Activated CD4-positive, alpha-beta T cell treated with anti-CD3 and anti-CD28 coated beads for 36 hours (primary cell): Measurements from ENCODE around the gene ATP4B. TPM values are rescaled to one million over a fixed set of nuclear protein-coding genes. Genes with fewer than 3 reads are reported as not detected.

Experiments used
- ATAC-seq: fragments of 200-7000 bp; cut with Tn5 transposase; one replicate; pipeline ENCODE4 v1.10.0; 2021; ENCODE audit warnings: mild to moderate bottlenecking, moderate library complexity
- CTCF ChIA-PET: fragments of 350-600 bp; sonication (Branson Sonifier 250); formaldehyde crosslinking; loops from one replicate; lab custom pipeline; 2021; ENCODE audit warnings: antibody characterized with exemption; lab: Charles Lee
- POLR2A ChIA-PET: fragments of 350-600 bp; sonication (Branson Sonifier 250); formaldehyde crosslinking; loops from one replicate; lab custom pipeline; 2021; ENCODE audit warnings: antibody characterized with exemption, inconsistent platforms; lab: Charles Lee
- DNase-seq: peaks from one replicate; pipeline ENCODE4 v3.0.0-alpha.2; 2020
- H3K27ac Mint-ChIP-seq: one replicate; pipeline ENCODE4 v1.8.0; 2021; ENCODE audit warnings: mixed read lengths
- H3K27me3 Mint-ChIP-seq: one replicate; pipeline ENCODE4 v1.8.0; 2021; ENCODE audit warnings: mixed read lengths
- H3K36me3 Mint-ChIP-seq: one replicate; pipeline ENCODE4 v1.8.0; 2021; ENCODE audit warnings: low read depth, mixed read lengths
- H3K4me1 Mint-ChIP-seq: one replicate; pipeline ENCODE4 v1.8.0; 2021; ENCODE audit warnings: mixed read lengths
- H3K4me3 Mint-ChIP-seq: one replicate; pipeline ENCODE4 v1.8.0; 2021; ENCODE audit warnings: mild to moderate bottlenecking, moderate library complexity, mixed read lengths
- H3K9me3 Mint-ChIP-seq: one replicate; pipeline ENCODE4 v1.8.0; 2021; ENCODE audit warnings: low read depth, mixed read lengths
- intact Hi-C, 2 experiments: fragments of 100-400 bp; cut with DNase I in 1 of 2; cut with micrococcal nuclease in 1 of 2; formaldehyde crosslinking; loops; one replicate each; pipeline versions ENCODE4 v1.14.2 to v1.15.1; 2022 to 2024; cut with DNase I, micrococcal nuclease
- total RNA-seq, 2 experiments: library from RNA; stranded (reverse); gene quantifications; one replicate each; pipeline ENCODE4 v1.2.3, GENCODE V29; 2021

The ATP4B gene
- total RNA-seq, 2 experiments from 2014 or later, result not detected

GRCh38 chr13:113637262-113638160 lies 20.5 kb downstream of the ATP4B start:
- ATAC-seq, result no peak
- H3K9me3 Mint-ChIP-seq, result no peaks in the 10 kb centered on the region
- H3K27me3 Mint-ChIP-seq, result no peaks in the 10 kb centered on the region
- peaks cover 24% of the 10 kb centered on the region for H3K4me1 Mint-ChIP-seq
- H3K36me3 Mint-ChIP-seq, result peaks cover 82% of the 10 kb centered on the region
- DNase-seq, result no peak
- intact Hi-C loops, result loop anchor here in 1 of 2 experiments (5.0 kb wide), 1 partner anchor 50 kb away; no protein-coding TSS in a partner anchor
- ChIA-PET POLR2A (interaction anchor here (0.6 kb wide), 1 partner anchor 703 kb away, joined by 3 read pairs; no protein-coding TSS in a partner anchor), CTCF (interaction anchor here (0.5 kb wide), 1 partner anchor 108 kb away, joined by 3 read pairs; no protein-coding TSS in a partner anchor)
- H3K27ac Mint-ChIP-seq, result no peak overlapping the region
- H3K4me3 Mint-ChIP-seq, result no peak overlapping the region

GRCh38 chr13:113636266-113636963 lies 21.6 kb downstream of the ATP4B start:
- intact Hi-C loops, result loop anchor here in 1 of 2 experiments (5.0 kb wide), 1 partner anchor 49 kb away; no protein-coding TSS in a partner anchor
- CTCF ChIA-PET, result no interaction called here
- Mint-ChIP-seq H3K4me1 (peaks cover 24% of the 10 kb centered on the region), H3K27ac (no peak overlapping the region), H3K4me3 (no peak overlapping the region), H3K9me3 (no peaks in the 10 kb centered on the region), H3K27me3 (no peaks in the 10 kb centered on the region), H3K36me3 (peaks cover 78% of the 10 kb centered on the region)
- POLR2A ChIA-PET, result no interaction called here
- DNase-seq (no peak), ATAC-seq (no peak)

DNA sequence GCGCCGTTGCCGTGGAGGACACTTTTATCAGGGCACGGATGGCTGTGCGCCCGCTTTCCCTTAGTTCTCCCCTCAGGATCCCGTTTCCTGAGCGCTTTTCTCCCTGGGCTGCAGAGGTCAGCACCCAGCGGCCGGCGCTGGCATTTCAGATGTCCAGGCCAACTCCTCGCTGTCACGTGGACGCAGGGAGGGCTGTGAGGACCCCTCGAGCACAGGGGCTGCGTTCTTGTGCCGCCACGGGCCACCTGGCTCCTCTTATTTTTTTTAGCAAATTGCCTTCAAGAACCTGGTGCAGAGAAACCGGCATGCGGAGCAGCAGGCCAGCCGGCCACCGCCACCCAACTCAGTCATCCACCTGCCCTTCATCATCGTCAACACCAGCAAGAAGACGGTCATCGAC lies 22.3 kb downstream of the ATP4B start:
- Mint-ChIP-seq H3K4me3 (no peak overlapping the region), H3K36me3 (peaks cover 80% of the 10 kb centered on the region), H3K27ac (no peak overlapping the region), H3K4me1 (peaks cover 24% of the 10 kb centered on the region), H3K27me3 (no peaks in the 10 kb centered on the region), H3K9me3 (no peaks in the 10 kb centered on the region)
- CTCF ChIA-PET, result no interaction called here
- intact Hi-C loops, result loop anchor here in 1 of 2 experiments (5.0 kb wide), 1 partner anchor 48 kb away; no protein-coding TSS in a partner anchor
- ATAC-seq (no peak), DNase-seq (no peak)
- POLR2A ChIA-PET, result no interaction called here

GRCh38 chr13:113635048-113635420 lies 23.0 kb downstream of the ATP4B start:
- no peak for ATAC-seq
- Mint-ChIP-seq H3K27me3 (no peaks in the 10 kb centered on the region), H3K36me3 (peaks cover 77% of the 10 kb centered on the region)

GRCh38 chr13:113634279-113635047 lies 23.5 kb downstream of the ATP4B start:
- CTCF ChIA-PET, result no interaction called here

More at GRCh38 chr13:113635048-113635420, 23.0 kb downstream of the ATP4B start:
- Mint-ChIP-seq H3K4me3 (no peak overlapping the region), H3K27ac (no peak overlapping the region), H3K4me1 (peaks cover 24% of the 10 kb centered on the region), H3K9me3 (no peaks in the 10 kb centered on the region)
- CTCF ChIA-PET, result no interaction called here
- POLR2A ChIA-PET, result no interaction called here
- DNase-seq, result no peak
- intact Hi-C loops, result loop anchor here in 1 of 2 experiments (5.0 kb wide), 1 partner anchor 48 kb away; no protein-coding TSS in a partner anchor

DNA sequence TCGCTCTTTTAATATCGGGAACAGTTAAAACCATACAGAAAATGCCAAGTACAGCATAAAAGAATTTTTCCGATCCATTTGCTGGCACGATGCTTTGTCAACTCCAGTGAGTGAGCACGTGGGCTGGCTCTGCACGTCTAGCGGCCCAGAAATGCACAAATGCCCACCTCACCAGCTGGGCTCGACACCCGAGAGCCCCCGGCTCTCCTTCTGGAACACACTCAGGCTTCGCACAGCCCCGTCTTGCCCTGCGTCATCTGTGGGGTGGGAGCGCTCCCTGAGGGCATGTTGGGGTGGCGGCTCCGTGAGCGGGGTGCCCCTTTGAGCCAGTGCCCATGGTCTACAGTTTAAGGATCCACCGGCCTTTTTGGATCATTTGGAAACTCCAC lies 24.5 kb downstream of the ATP4B start:
- peaks cover 78% of the 10 kb centered on the region for H3K36me3 Mint-ChIP-seq
- ChIA-PET CTCF (no interaction called here), POLR2A (no interaction called here)
- no peak overlapping the region for H3K4me3 Mint-ChIP-seq
- H3K27ac Mint-ChIP-seq, result no peak overlapping the region
- intact Hi-C loops, result no loop called here
- H3K4me1 Mint-ChIP-seq, result peaks cover 26% of the 10 kb centered on the region
- H3K9me3 Mint-ChIP-seq, result no peaks in the 10 kb centered on the region
- DNase-seq (no peak), ATAC-seq (no peak)
- no peaks in the 10 kb centered on the region for H3K27me3 Mint-ChIP-seq

More at GRCh38 chr13:113634279-113635047, 23.5 kb downstream of the ATP4B start:
- intact Hi-C loops, result loop anchor here in 1 of 2 experiments (5.0 kb wide), 1 partner anchor 47 kb away; no protein-coding TSS in a partner anchor
- H3K36me3 Mint-ChIP-seq, result peaks cover 78% of the 10 kb centered on the region
- H3K4me3 Mint-ChIP-seq, result no peak overlapping the region
- H3K4me1 Mint-ChIP-seq, result peaks cover 25% of the 10 kb centered on the region
- H3K27ac Mint-ChIP-seq, result peak overlapping the region; percentile 69
- DNase-seq (no peak), ATAC-seq (no peak)
- H3K27me3 Mint-ChIP-seq, result no peaks in the 10 kb centered on the region
- POLR2A ChIA-PET, result no interaction called here
- no peaks in the 10 kb centered on the region for H3K9me3 Mint-ChIP-seq

DNA sequence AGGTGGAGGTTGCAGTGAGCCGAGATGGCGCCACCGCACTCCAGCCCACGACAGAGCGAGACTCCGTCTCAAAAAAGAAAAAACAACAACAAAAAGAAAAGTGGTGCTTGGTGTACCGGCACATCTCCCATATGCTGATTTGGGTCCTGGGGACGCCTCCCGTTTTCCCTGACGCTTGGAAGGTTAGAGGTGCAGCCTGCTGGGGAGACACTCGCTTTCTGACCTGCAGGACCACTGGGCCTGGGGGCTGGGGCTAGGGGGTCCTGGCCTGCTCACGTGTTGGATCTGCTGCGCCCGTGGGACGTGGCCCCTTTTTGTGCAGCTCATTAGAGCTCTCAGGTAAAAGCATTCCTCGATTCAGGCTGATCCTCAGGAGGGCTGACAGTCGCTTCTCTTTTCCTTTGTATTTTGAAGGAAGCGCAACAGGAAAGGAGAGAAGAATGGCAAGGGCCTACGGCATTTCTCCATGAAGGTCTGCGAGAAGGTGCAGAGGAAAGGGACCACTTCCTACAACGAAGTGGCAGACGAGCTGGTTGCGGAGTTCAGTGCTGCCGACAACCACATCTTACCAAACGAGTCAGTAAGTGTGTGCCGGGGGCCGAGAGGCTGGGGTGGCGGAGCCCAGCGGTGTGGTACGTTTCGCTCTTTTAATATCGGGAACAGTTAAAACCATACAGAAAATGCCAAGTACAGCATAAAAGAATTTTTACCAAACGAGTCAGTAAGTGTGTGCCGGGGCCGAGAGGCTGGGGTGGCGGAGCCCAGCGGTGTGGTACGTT lies 25.1 kb downstream of the ATP4B start:
- CTCF ChIA-PET, result no interaction called here
- H3K4me1 Mint-ChIP-seq, result peaks cover 26% of the 10 kb centered on the region
- peaks cover 77% of the 10 kb centered on the region for H3K36me3 Mint-ChIP-seq
- no peaks in the 10 kb centered on the region for H3K9me3 Mint-ChIP-seq
- no peaks in the 10 kb centered on the region for H3K27me3 Mint-ChIP-seq
- intact Hi-C loops, result no loop called here
- DNase-seq, result no peak
- POLR2A ChIA-PET, result no interaction called here
- no peak overlapping the region for H3K4me3 Mint-ChIP-seq
- no peak for ATAC-seq
- H3K27ac Mint-ChIP-seq, result no peak overlapping the region

- Mint-ChIP-seq H3K27me3 (no peaks in the 10 kb centered on the region), H3K4me1 (peaks cover 26% of the 10 kb centered on the region), H3K4me3 (no peak overlapping the region), H3K9me3 (no peaks in the 10 kb centered on the region), H3K27ac (no peak overlapping the region), H3K36me3 (peaks cover 70% of the 10 kb centered on the region)
- DNase-seq (no peak), ATAC-seq (no peak)
- intact Hi-C loops, result no loop called here
- ChIA-PET POLR2A (no interaction called here), CTCF (interaction anchor here (0.7 kb wide), 1 partner anchor 9 kb away, joined by 3 read pairs; no protein-coding TSS in a partner anchor)
Observed at GRCh38 chr13:113631341-113632095, 26.5 kb downstream of the ATP4B start.

- Mint-ChIP-seq H3K4me3 (no peak overlapping the region), H3K27me3 (no peaks in the 10 kb centered on the region), H3K36me3 (peaks cover 68% of the 10 kb centered on the region), H3K27ac (no peak overlapping the region), H3K4me1 (peaks cover 26% of the 10 kb centered on the region), H3K9me3 (no peaks in the 10 kb centered on the region)
- no peak for DNase-seq
- no peak for ATAC-seq
- intact Hi-C loops, result no loop called here
- CTCF ChIA-PET, result no interaction called here
- POLR2A ChIA-PET, result no interaction called here
Observed at GRCh38 chr13:113630804-113631203, 27.2 kb downstream of the ATP4B start.

DNA sequence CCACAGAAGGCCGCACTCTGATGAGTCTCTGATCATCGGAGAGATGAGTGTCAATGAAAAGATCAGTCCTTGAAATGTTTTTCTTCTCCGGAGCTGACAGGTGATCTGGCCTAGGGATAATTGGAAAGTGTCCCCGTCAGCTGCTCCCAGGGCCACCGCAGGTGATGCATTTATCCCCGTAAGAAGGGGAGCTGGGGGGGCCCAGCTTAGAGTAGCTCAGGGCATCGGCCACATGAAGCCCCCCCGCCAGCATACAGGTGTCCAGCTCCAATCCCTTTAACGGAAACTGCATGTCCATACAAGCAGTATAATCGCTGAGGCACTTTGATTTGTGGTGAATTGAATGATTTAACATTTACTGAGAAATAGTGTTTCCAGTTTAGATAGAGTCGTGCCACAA lies 27.7 kb downstream of the ATP4B start:
- Mint-ChIP-seq H3K27ac (no peak overlapping the region), H3K36me3 (peaks cover 66% of the 10 kb centered on the region), H3K9me3 (no peaks in the 10 kb centered on the region), H3K4me1 (peaks cover 26% of the 10 kb centered on the region), H3K4me3 (no peak overlapping the region), H3K27me3 (no peaks in the 10 kb centered on the region)
- ATAC-seq, result no peak
- DNase-seq, result no peak
- intact Hi-C loops, result no loop called here
- POLR2A ChIA-PET, result no interaction called here
- CTCF ChIA-PET, result no interaction called here
